Measurements from ENCODE around the gene FAM193B. TPM values are rescaled to one million over a fixed set of nuclear protein-coding genes. Genes with fewer than 3 reads are reported as not detected.

FAM193B gene
- total RNA-seq, 4 donors from 2014 or later: 77.1 to 205 (median 177) TPM

DNA sequence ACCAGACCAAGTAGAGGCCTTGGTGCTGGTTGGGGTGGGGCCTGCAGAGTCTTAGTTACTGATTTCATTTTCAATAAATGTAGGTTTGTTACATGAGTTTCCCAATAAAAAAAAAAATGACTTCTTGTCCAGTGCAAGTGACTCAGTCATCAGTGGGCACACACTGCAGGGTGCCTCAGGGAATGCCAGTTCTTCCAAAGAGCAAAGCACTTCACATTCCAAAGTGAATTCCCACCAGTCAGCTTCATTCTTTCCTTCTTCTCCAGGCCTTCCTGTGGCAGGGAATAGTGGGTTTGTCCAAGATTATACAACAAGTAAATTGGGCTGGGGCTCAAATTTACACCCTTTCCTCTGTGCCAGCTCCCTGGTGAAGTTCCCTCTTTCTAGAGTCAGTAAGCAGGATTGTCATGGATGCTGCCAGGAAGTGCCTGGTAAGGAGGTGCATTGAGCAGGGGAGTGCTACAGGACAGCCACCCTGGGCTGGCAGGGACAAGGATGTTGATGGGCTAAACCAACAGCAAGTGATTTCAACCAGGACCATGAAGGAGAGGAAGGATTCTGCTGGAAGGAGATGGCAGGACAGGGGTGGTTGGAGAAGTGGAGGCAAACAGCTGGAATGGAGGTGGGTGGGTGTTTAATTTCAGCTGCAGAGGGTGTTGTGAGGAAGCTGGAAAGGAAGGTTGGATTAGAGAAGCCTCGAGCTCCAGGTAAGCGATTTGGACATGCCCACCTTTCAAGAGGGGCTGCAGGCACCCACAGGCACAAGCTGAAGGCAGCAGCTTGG lies 41.8 kb upstream of the FAM193B start:
- Histone ChIP-seq H3K27me3 (no peaks in the 10 kb centered on the region), H3K36me3 (peaks cover 0 to 33% (median 0%) of the 10 kb centered on the region in 3 donors), H3K4me3 (no peak overlapping the region), H3K27ac (no peak overlapping the region), H3K9me3 (no peaks in the 10 kb centered on the region), H3K4me1 (peaks cover 0 to 17% (median 0%) of the 10 kb centered on the region in 4 donors)
- no peak for TF ChIP-seq POLR2A (IDR thresholded peaks at IDR 0.05)
- TF ChIP-seq, protein P1, sequence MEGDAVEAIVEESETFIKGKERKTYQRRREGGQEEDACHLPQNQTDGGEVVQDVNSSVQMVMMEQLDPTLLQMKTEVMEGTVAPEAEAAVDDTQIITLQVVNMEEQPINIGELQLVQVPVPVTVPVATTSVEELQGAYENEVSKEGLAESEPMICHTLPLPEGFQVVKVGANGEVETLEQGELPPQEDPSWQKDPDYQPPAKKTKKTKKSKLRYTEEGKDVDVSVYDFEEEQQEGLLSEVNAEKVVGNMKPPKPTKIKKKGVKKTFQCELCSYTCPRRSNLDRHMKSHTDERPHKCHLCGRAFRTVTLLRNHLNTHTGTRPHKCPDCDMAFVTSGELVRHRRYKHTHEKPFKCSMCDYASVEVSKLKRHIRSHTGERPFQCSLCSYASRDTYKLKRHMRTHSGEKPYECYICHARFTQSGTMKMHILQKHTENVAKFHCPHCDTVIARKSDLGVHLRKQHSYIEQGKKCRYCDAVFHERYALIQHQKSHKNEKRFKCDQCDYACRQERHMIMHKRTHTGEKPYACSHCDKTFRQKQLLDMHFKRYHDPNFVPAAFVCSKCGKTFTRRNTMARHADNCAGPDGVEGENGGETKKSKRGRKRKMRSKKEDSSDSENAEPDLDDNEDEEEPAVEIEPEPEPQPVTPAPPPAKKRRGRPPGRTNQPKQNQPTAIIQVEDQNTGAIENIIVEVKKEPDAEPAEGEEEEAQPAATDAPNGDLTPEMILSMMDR (IDR thresholded peaks at IDR 0.05): no peak
- DNase-seq: peak in 1 of 3 donors; percentile 33

GRCh38 chr5:177595026-177595585 lies 40.7 kb upstream of the FAM193B start:
- H3K36me3 ChIP-seq: peaks cover 0 to 33% (median 0%) of the 10 kb centered on the region in 3 donors
- no peak overlapping the region for H3K4me3 ChIP-seq
- DNase-seq: peak in 1 of 3 donors; percentile 14
- no peaks in the 10 kb centered on the region for H3K27me3 ChIP-seq
- H3K27ac ChIP-seq: no peak overlapping the region
- TF ChIP-seq POLR2A (IDR thresholded peaks at IDR 0.05): no peak
- TF ChIP-seq, protein P1 (IDR thresholded peaks at IDR 0.05): no peak
- peaks cover 0 to 10% (median 0%) of the 10 kb centered on the region in 4 donors for H3K4me1 ChIP-seq
- H3K9me3 ChIP-seq: no peaks in the 10 kb centered on the region

DNA sequence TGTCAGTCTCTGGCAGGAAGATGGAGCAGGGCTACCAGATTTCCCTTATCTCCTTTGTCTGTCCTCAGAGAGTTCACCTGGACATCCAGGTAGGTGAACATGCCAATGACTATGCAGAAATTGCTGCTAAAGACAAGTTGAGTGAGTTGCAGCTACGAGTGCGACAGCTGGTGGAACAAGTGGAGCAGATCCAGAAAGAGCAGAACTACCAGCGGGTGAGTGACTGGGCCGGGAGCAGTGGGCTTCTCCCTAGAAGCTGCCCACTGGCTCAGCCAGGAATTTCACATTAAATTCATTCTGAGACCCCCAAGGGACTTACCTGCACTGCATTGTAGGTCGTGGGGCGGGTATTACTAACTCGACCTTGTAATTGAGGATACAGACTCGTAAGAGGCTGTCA lies 39.7 kb upstream of the FAM193B start:
- H3K9me3 ChIP-seq: no peaks in the 10 kb centered on the region
- DNase-seq: peak in 1 of 3 donors; percentile 26
- no peaks in the 10 kb centered on the region for H3K27me3 ChIP-seq
- peaks cover 0 to 10% (median 0%) of the 10 kb centered on the region in 4 donors for H3K4me1 ChIP-seq
- no peak overlapping the region for H3K4me3 ChIP-seq
- TF ChIP-seq, protein P1 (IDR thresholded peaks at IDR 0.05): no peak
- TF ChIP-seq POLR2A (IDR thresholded peaks at IDR 0.05): no peak
- no peak overlapping the region for H3K27ac ChIP-seq
- H3K36me3 ChIP-seq: peaks cover 0 to 33% (median 0%) of the 10 kb centered on the region in 3 donors

GRCh38 chr5:177593511-177593910 lies 39.1 kb upstream of the FAM193B start:
- TF ChIP-seq POLR2A (IDR thresholded peaks at IDR 0.05): no peak
- TF ChIP-seq, protein P1 (IDR thresholded peaks at IDR 0.05): no peak
- DNase-seq: peak in 1 of 3 donors; percentile 21
- H3K36me3 ChIP-seq: peaks cover 0 to 33% (median 0%) of the 10 kb centered on the region in 3 donors
- no peaks in the 10 kb centered on the region for H3K27me3 ChIP-seq
- H3K4me1 ChIP-seq: peaks cover 0 to 10% (median 0%) of the 10 kb centered on the region in 4 donors
- no peaks in the 10 kb centered on the region for H3K9me3 ChIP-seq
- H3K4me3 ChIP-seq: peak overlapping the region in 1 of 4 donors; percentile 26
- H3K27ac ChIP-seq: no peak overlapping the region

DNA sequence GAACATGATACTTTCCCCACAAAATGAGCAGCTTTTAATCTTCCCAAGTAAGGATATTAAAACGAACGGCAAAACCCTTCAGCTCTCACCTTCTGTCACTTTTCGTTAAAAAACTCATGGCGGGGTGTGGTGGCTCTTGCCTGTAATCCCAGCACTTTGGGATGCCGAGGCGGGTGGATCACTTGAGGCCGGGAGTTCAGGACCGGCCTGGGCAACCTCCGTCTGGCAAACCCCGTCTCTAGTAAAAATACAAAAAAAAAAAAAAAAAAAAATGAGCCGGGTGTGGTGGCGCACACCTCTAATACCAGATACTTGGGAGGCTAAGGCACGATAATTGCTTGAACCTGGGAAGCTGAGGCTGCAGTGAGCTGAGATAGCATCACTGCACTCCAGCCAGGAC lies 38.5 kb upstream of the FAM193B start:
- H3K27ac ChIP-seq: peak overlapping the region in 1 of 4 donors; percentile 82
- TF ChIP-seq POLR2A (IDR thresholded peaks at IDR 0.05): no peak
- TF ChIP-seq, protein P1 (IDR thresholded peaks at IDR 0.05): no peak
- H3K9me3 ChIP-seq: no peaks in the 10 kb centered on the region
- H3K4me1 ChIP-seq: peaks cover 0 to 10% (median 0%) of the 10 kb centered on the region in 4 donors
- peak overlapping the region; percentile 75 to 99 (median 94) for H3K4me3 ChIP-seq
- H3K36me3 ChIP-seq: peaks cover 0 to 33% (median 0%) of the 10 kb centered on the region in 3 donors
- H3K27me3 ChIP-seq: no peaks in the 10 kb centered on the region
- DNase-seq: peak in 1 of 3 donors; percentile 39

Data from Peyer's patch (tissue), 4 donors.